Testis (tissue), 3 donors: ENCODE data around the gene AMBRA1. TPM values are rescaled to one million over a fixed set of nuclear protein-coding genes. Genes with fewer than 3 reads are reported as not detected.

Experiments
- DNase-seq: peaks from one replicate; pipeline ENCODE4 v3.0.0-alpha.2; 2019
- H3K27ac ChIP-seq, 2 donors: fragments of 200-600 bp; sonication (generic); one replicate each; pipeline ENCODE4 v1.5.1; 2019
- H3K27me3 ChIP-seq: fragments of 200-600 bp; sonication (generic); one replicate; pipeline ENCODE4 v1.5.1; 2019
- H3K36me3 ChIP-seq: fragments of 200-600 bp; sonication (generic); one replicate; pipeline ENCODE4 v1.5.1; 2017; ENCODE audit warnings: low read depth; ENCODE audit errors: missing control alignments
- H3K4me1 ChIP-seq: fragments of 200-600 bp; sonication (generic); one replicate; pipeline ENCODE4 v1.5.1; 2019
- H3K4me3 ChIP-seq, 2 donors: fragments of 200-600 bp; sonication (generic); one replicate each; pipeline ENCODE4 v1.5.1; 2017 to 2019
- H3K9me3 ChIP-seq: fragments of 200-600 bp; sonication (generic); one replicate; pipeline ENCODE4 v1.5.1; 2017
- CTCF ChIP-seq, 3 experiments: fragments of 450-650 bp in 2 of 3; fragments of 200-600 bp in 1 of 3; sonication (generic) in 1 of 3; IDR thresholded peaks; one replicate each; pipeline ENCODE4 v1.5.1; 2016 to 2019; ENCODE audit warnings: antibody characterized with exemption in 3 of 3, mild to moderate bottlenecking in 2 of 3, moderate library complexity in 1 of 3
- POLR2A ChIP-seq: fragments of 450-650 bp; IDR thresholded peaks from one replicate; pipeline ENCODE4 v1.6.1; 2017; ENCODE audit warnings: antibody characterized with exemption, mild to moderate bottlenecking, moderate library complexity
- WGBS, 2 donors: methylation state at CpG; one replicate each; pipeline ENCODE4 v1.1.5; 2018; 5-methylcytosine and 5-hydroxymethylcytosine counted together
- intact Hi-C: fragments of 100-400 bp; cut with DNase I; formaldehyde crosslinking; loops from one replicate; pipeline ENCODE4 v1.15.1; 2023; ENCODE audit warnings: low total_unique reads
- polyA plus RNA-seq: library from polyadenylated mRNA; stranded (reverse); fragments of 350-450 nt; fragmentation: Illumina TruSeq; extraction: RNeasy Lipid Tissue Mini Kit (QIAGEN cat#74804); gene quantifications from one replicate; pipeline ENCODE4 v1.2.3, GENCODE V29; 2014; ENCODE audit warnings: low read depth, low replicate concordance; ENCODE audit not compliant: insufficient read depth
- total RNA-seq, 2 donors: library from RNA; depleted of rRNA; stranded (reverse); fragments of >200 nt; gene quantifications; one replicate each; pipeline ENCODE4 v1.2.3, GENCODE V29; 2016

AMBRA1 gene
- total and polyA plus RNA-seq, 3 donors from 2014 or later: 28.0 to 68.3 (median 55.6) TPM

DNA sequence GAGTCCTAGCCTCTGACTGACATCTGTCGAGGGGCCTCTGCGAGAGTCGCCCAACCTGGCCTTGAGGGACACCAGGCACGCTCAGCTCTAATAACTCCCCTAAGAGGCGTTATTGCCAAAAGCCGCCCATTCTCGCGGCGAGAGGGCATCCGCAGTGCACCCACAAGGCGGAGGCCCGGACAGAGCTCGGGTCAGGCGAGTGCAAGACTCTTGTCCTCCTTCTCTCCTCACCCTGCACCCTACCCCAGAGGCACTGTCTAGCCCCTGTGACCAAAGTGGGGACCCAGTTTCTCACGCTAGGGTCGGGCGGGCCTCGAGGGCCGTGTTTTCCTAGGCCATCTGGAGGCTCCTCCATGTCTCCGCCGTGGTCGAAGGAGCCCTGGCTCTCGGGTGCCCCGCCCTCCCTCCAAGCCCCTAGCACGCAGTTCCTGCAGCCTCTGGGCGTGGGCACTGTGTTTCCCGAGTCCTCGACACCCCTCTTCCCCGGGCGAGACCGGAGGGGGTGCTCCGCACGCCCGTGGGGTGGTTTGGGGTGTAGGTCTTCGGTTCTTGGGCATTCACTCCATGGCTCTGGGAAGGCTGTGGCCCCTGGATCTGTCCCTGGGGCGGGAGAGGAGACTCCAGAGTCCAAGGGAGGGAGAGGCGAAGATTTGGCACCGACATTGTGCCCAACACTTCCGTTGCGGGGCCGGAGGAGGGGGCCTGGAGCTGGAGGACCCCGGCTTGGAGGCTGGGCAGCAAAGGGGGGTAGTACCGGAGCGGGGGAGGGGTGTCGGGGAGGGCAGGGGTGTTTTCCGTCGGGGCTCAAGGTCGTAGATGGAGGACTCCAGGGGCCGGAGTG, 203.3 kb downstream of the AMBRA1 start:
- Histone ChIP-seq H3K27ac (no peak overlapping the region), H3K9me3 (no peaks in the 10 kb centered on the region), H3K4me3 (no peak overlapping the region), H3K4me1 (peaks cover 27% of the 10 kb centered on the region), H3K27me3 (no peaks in the 10 kb centered on the region), H3K36me3 (no peaks in the 10 kb centered on the region)
- 5 to 6% methylated on average over 27 to 48 of the region's 49 CpGs for WGBS, 2 donors
- TF ChIP-seq CTCF (IDR thresholded peaks at IDR 0.05) (no peak), POLR2A (no peak)
- no peak for DNase-seq
- intact Hi-C loops: loop anchor here (10.0 kb wide), 1 partner anchor 134 kb away; no protein-coding TSS in a partner anchor

- H3K27me3 ChIP-seq: no peaks in the 10 kb centered on the region
- H3K9me3 ChIP-seq: no peaks in the 10 kb centered on the region
- no peaks in the 10 kb centered on the region for H3K36me3 ChIP-seq
- H3K4me1 ChIP-seq: peaks cover 27% of the 10 kb centered on the region
- peak overlapping the region in 1 of 2 donors; percentile 23 for H3K4me3 ChIP-seq
- peak; percentile 80 for DNase-seq
- no peak overlapping the region for H3K27ac ChIP-seq
- TF ChIP-seq CTCF (IDR thresholded peaks at IDR 0.05) (peak; percentile 63 to 82 (median 76)), POLR2A (no peak)
- 0 to 2% methylated on average over 5 to 67 of the region's 80 CpGs for WGBS, 2 donors
- intact Hi-C loops: loop anchor here (10.0 kb wide), 1 partner anchor 135 kb away; no protein-coding TSS in a partner anchor
Observed at GRCh38 chr11:46389450-46390330, 204.1 kb downstream of the AMBRA1 start.

DNA sequence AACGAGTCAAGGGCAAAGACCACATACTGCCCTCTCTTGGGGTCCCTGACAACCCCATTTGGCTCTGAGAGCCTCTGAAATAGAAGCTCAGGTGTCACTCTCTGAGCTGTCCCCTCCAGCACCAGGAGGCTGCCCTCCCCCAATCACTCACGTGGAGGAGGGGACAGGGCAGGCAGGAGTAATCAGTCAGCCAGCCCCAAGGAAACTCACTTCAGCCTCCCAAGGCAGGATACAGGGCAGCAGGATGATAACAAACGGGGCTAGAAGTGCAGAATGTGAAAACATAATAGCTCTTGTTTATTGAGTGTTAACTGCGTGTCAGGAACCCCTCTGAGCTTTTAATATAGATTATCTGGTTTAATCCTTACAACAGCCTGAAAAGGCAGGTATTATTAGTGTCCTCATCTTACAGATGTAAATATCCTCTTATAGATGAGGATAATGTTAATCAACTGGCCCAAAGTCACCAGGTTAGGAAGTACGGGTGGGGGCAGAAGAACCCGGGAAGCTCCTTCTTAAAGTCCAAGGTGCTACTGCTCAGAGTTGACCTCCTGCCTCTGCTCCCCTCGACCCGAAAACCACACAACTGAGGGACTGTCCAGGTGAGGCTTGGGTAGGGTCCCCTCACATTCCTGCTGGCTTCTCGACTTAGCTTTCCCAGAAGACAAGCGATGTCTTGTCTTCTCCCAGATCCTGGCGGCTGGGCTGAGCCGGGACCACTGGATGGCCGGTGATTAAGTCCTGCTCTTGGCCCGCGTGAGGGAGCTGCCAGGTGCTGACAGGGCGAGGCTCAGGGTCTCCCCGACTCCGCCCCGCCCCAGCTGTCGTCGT, 205.0 kb downstream of the AMBRA1 start:
- Histone ChIP-seq H3K4me3 (peak overlapping the region in 1 of 2 donors; percentile 23), H3K9me3 (no peaks in the 10 kb centered on the region), H3K36me3 (no peaks in the 10 kb centered on the region), H3K27ac (no peak overlapping the region), H3K4me1 (peaks cover 27% of the 10 kb centered on the region), H3K27me3 (no peaks in the 10 kb centered on the region)
- intact Hi-C loops: no loop called here
- no peak for DNase-seq
- TF ChIP-seq POLR2A (no peak), CTCF (IDR thresholded peaks at IDR 0.05) (no peak)
- 7 to 18% methylated on average over 6 to 21 of the region's 21 CpGs for WGBS, 2 donors

DNA sequence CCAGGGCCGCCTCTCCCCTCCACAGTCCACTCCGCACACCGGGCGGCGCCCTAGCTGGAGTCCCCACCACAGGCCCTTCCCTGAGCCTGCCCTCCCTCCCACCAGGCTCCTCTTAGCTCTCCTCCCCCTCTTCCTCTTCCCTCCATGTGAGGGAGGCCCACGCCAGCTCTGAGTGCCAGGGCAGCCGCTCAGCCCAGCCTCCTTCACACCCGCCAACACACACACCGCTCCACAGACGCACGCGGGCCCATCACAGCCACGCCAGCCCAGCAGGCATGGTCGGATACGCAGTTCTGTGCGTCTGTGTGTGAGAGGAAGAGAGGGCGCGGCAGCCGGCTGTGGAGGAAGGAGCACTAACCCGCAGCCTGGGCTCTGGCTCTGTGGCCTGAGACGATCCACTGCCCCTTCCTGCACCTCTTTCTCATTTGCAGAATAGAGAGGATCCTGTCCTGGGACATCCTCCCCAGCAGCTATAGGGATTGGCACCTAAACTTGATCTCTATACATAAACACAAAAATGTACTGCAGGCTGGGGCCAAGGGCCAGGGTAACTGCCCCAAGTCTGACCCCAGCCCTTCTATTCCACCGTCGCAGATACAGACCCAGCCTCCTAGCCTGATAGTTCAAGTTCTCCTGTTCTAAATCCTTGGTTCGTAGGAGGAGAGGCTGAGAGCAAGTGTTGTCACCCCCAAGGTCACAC, 205.8 kb downstream of the AMBRA1 start:
- intact Hi-C loops: no loop called here
- Histone ChIP-seq H3K9me3 (no peaks in the 10 kb centered on the region), H3K36me3 (no peaks in the 10 kb centered on the region), H3K27me3 (no peaks in the 10 kb centered on the region), H3K4me3 (no peak overlapping the region), H3K27ac (no peak overlapping the region), H3K4me1 (peaks cover 24% of the 10 kb centered on the region)
- no peak for DNase-seq
- WGBS, 2 donors: 47 to 64% methylated on average over 7 to 24 of the region's 24 CpGs
- TF ChIP-seq CTCF (IDR thresholded peaks at IDR 0.05) (no peak), POLR2A (no peak)
